NCI-H526 treated with DMSO at 0.1 percent for 48 hours (cell line): ENCODE data around the gene ALK.

ENCODE experiments used
- DNase-seq: peaks from one replicate; lab custom pipeline; 2025; lab: John Stamatoyannopoulos, UW

Gene ALK

DNA sequence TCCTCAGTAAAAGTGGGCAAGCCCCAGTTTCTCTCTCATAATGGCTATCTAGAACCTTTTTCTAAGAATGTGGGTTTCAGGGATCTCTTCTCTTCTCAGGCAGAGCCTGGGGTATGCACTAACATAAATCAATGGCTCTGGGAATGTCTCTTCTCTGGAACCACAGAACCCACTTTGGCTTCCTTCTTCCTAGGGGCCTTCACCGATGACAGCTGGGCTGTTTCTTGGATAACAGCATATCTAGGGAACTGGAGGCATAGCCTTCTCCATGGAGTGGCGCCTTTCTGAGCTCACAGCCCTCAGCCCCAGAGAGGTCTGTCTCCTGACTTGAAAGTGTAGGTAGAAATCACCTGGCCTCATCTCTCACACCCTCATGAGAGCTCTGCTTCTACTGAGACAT, 558.3 kb downstream of the ALK start:
- DNase-seq, result no peak

DNA sequence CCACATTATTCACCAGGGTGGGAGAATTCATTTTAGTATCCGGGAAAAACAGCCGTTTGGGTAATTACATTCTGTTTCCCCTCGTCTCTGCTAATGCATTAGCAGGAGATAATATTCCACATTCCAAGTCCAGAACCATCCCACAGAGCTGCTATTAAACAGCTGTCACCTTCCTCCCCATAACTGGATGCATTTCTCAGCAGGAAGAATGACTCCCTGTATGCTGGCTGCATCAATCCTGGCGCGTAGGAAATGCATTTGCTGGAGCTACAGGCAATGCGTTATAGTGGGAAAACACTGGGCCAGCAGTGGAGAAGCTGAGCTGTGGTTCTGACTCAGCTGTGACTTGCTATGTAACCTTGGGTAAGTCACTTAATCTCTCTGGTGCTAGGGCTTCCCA, 560.2 kb downstream of the ALK start:
- no peak for DNase-seq

GRCh38 chr2:29360016-29360784, 561.2 kb downstream of the ALK start:
- no peak for DNase-seq

- DNase-seq, result no peak
Observed at GRCh38 chr2:29353403-29353991, 567.9 kb downstream of the ALK start.

DNA sequence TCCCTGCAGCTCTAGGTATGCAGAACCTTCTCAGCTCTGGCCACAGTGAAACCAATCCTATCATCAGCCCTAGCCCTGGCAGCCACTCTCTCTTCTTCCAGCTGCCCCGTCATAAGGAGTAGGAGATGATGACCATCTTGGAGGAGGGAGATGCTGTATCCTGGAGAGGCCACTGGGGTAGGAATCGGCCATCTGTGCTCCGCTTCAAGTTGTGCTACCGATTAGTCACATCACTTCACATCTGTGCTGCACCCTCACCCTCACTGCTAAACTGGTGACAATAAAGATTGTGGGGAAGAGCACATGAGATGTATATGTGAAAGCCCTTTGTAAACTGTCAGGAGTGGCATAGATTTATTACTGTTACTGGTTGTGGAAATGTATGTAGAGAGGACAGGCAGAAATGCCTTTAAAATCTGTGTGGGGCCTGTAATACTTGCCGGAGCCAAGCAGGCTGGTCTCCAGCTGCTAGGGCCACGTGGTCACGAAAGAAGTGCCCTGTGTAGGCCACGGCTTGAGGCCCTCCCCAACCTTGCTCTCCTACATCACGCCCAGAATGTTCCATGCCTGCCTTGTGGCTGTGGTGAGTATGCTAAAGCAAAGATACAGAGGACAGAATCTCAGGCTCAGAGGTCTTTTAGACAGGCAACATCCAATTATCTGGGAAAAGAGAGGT, 569.3 kb downstream of the ALK start:
- no peak for DNase-seq

DNA sequence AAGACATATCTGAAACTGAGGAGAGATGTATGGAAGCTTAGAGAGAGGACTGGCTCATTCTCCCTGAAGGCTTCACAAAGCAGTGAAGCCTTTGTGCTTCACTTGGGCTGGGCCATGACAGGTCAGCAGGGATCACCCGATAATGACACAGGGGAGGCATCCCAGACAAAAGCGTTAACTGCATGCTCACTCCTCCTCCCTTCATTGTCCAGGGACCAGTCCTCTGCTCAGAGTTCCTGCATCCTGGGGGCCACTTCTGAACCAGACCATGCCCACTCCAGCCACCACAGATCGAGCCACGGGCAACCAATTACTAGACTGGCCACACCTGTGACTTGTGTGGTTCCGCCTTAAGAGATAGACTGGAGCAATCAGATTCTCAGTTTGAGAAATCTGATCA, 570.1 kb downstream of the ALK start:
- no peak for DNase-seq

DNA sequence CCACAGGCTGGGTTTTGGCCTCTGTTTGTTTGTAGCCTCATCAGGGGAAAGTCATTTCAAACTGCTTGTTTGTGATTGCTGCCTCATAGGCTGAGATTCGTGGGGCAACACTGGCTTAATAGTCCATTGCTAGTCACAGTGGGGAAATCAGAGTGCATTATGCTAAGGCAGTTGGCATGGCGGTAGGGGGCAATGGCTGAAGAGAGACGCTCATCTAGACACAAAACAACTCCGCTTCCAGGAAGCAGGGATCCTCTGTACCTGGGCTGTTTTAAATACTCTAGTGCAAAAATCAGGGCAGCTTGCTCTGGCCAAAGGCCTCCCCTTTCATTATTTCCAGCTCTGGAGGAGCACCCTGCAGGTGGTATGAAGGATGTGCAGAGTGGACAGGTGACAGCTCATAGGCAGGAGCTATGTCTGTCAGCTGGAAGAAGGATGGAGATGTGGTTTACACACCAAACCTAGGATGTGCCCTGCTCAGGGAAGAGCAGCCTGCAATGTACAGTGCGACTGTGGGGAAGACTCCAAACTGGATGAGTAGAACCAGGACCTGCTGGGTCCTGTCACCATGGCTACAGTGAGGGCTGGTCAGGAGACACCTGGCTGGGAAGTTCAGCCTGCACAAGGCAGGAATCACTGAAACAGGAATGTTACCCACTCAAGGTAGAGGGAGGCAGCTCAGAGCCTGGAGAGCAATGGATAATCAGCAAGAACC, 571.9 kb downstream of the ALK start:
- no peak for DNase-seq

- no peak for DNase-seq
Observed at GRCh38 chr2:29347774-29348461, 573.5 kb downstream of the ALK start.

GRCh38 chr2:29345236-29345635, 576.1 kb downstream of the ALK start:
- DNase-seq, result no peak

- no peak for DNase-seq
Observed at GRCh38 chr2:29343830-29344229, 577.6 kb downstream of the ALK start.

DNA sequence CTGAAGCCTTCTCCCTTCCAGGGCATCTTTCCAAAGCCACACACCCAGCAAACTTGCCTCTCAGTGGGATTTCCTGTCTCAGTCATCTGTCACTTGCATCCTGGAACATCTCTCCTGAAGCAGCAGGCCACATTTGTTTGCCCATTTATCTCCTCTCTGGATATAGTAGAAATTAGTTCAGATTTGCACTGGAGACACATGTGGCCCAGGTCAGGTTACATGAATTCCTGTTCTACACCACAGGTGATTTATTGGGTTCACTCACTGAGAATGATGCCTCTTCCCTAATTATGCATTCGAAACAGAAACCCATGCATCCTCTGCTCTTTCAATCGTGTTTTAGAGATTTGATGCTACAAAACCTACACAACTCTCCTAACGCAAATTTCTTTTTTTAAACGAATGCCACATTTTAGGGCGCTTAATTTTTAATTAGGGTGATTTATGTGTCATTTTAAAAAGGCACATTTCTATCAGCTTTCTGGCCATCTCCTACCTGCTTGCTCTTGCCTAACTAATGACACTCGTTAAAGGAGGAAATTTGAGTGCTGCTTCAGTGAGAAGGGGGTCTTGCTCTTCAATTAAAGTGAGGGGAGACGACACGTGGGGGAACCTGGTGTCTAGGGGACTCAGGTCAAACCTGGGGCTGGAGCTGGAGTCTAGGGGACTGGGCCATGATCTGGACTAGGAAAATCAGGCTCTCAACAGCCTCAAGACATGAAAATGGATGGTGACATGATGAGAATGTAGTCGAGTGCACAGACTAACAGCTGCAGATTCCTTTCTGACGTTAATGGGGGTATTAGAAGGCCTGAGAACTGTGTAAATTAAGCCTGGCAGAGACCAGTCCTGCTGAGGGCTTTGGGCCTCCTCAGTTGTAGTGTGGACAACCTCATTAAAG, 584.8 kb downstream of the ALK start:
- no peak for DNase-seq

- no peak for DNase-seq
Observed at GRCh38 chr2:29335396-29335795, 586.0 kb downstream of the ALK start.

DNA sequence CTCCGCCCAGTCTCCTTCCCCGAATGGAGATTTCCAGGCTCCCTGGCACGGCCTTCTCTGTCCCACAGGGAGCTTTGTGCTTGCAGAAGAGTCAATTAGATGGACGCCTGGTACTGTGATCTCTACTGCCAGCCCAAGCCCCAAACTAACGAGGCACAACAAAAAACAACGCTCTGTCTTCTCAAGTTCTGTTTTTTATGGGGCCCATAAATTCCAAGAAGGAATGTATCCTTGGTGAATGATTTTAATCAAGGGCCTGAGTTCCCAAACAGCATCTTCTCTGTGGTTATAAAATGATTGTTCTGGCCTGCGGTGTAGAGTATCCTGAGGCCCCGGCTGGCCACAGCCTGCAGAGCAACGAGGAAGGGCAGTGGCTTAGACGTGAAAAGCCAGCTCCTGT, 586.7 kb downstream of the ALK start:
- DNase-seq, result no peak

- no peak for DNase-seq
Observed at GRCh38 chr2:29332540-29332939, 588.8 kb downstream of the ALK start.

DNA sequence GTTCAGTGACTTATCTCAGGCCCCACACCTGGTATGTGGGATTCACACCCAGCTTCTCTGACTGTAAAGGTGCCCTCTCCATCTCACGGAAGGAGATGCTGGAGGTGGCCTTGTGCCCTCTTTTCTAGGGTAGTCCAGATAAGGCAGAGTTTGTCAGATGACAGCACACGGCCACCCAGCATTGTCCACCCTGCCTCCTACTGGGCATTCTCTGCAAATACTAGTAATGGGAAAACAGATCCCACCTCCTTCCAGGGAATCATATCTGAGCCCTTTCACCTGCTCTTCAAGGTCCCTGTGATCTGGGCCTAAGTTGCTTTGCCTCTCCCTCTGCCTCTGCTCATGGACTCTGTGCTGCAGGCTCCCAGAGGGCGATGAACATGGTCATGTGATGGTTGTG, 591.5 kb downstream of the ALK start:
- no peak for DNase-seq

GRCh38 chr2:29326926-29327325, 594.5 kb downstream of the ALK start:
- DNase-seq, result no peak

- DNase-seq, result no peak
Observed at GRCh38 chr2:29325544-29325943, 595.8 kb downstream of the ALK start.

DNA sequence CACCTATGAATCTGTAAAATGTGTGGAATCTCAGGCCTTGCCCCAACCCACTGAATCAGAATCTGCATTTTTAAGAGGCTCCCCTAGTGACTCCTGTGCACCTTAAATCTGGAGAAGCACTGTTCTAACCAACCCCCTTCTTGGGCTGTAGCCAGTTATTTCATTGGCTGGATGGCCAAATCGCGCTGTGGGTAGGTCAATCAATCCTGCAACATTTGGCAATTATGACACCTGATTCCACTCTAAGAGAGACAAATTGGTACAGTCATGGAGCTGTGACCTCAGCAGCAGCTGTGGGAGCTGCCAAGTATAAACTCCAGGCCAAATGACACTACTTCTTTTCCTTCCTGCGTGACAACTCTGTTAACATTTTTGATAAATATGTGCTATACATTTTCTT, 597.4 kb downstream of the ALK start:
- DNase-seq, result no peak

- DNase-seq, result no peak
Observed at GRCh38 chr2:29323301-29323700, 598.1 kb downstream of the ALK start.

DNA sequence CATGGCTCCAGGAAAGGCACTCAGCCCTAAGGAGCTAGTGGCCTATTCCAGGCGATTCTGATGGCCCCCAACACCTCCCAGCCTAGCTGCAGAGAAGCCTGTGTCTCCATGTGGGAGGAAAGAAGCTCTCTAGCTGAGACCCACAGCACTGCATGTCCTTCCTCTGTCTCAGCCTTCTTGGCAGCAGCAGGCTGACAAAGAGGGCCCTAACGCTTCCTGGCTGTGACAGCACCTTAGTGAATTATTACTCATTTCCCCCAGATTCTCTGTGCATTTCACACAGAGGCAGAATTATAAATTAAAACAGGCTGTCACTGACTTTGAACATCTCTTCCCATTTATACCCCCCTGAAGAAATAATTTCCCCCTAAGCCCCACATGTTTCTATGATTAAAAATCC, 599.4 kb downstream of the ALK start:
- DNase-seq, result no peak

DNA sequence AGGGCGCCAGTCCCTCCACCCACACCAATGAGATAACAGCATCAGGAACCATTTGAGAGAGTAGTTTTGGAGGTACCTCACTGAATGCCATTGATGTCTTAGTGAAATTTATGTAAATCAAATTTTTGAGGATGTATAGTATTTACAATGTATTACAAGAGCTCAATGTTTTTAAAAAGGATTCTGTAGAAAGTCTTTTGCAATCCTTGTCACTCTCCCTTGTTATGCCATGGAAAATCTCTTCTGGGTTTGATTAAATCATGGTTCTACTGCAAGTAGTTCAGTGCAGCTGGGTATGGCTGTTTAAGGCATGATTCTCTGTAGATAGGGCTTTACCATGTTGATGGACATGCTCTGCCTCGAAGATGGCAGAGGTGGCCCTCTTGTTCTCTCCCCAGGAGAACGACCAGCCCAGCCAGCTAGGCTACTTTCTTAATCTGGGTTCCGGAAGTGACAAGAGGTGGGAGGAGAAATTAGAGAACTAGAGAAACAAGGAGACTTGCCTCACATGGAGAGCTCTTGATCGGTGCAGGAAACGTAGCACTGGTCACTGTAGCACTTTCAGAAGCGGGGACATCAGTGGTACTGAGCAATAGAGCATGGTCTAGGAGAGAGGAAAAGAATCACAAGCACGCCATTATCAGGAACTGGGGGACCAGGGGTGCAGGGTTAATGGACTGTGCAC, 603.4 kb downstream of the ALK start:
- no peak for DNase-seq
